GM03348 (cell line): Measurements from ENCODE around the gene CYP4B1.
"Not testable (repeated sequence)": the region's sequence is repeated elsewhere in the genome, so short reads cannot be mapped to it uniquely, and the experiment has no call there.

ENCODE experiments used
- DNase-seq: peaks from one replicate; pipeline ENCODE4 v3.0.0; 2012; ENCODE audit warnings: low spot score

CYP4B1 gene

DNA sequence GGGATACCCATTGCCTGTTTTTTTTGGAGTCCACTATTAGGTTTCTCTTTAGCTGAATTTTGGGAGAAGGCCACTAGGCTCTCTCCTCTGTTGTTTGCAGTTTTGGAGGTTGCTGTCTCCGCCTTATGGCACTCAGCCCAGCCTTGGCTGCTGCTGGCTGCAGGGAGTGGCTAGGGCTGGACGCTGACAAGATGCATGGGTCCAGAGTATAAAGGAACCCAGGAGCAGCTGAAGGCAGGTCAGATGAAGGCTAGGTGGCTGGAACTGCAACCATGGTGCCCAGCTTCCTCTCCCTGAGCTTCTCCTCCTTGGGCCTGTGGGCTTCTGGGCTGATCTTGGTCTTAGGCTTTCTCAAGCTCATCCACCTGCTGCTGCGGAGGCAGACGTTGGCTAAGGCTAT lies at the start of gene CYP4B1:
Gene CYP4B1, plus strand, starts transcription at position 237 of the 400 bp plus-strand sequence. Its CDS starts 36 bp downstream, at position 273.
- DNase-seq: peak; percentile 1

DNA sequence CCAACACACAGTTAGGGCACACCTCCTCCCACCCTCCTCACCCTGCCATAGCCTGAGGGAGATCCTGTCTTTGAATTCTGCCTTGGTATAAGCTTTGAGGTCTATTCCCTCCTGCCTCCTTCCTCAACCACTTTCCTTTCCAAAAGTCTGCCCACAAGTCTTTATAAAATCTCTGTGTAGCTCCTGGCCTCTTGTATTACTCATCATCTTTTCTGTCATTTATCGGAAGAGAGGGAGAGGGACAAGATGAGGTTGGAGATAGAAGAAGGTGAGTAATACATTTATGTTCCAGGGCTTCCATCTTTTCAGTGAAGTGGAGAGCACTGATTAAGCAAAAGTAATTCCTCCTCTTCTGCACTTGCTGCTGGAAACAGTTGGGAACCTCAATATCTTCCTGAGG lies 49.4 kb upstream of the CYP4B1 start:
- no peak for DNase-seq

DNA sequence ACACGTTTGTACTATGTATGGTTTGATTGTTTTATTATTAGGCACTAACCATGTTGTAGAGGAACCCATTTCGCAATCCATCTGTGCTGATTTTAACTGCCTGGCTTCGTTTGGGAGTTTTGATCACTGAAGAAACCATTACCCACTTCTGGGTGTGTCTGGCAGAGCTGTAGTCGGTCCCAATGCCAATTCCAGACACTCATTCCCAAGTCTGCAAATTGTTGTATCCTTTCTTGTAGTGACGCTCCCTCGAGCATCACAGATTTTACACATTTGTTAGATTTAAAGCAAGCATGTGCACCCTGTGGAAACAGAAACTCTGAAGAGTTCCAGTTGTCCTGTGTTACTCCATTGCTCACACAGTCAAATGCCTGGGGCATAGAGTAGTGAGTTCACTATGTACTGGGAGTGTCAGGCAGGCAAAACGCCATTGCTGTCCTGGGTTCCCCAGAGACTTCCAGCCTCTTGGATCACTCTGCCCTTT lies 48.9 kb upstream of the CYP4B1 start:
- DNase-seq: no peak

DNA sequence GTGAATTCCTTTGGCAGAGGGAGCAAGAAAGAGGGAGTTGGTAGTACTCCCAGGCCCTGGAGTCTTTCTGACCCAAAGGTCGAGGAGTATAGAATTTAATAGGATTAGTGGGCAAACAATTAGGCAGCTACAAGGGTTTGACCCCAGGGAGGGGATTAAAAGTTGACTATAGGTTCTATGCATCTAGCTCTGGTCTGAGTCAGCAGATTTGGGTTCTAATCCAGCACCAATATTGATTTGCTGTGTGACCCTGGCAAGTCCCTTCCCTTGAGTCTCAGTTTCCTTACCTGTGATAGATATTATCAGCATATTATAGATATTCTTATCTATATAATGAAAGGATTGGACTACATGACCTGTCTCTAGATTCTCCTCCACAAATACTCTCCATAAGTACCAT lies 44.9 kb upstream of the CYP4B1 start:
- DNase-seq: no peak

DNA sequence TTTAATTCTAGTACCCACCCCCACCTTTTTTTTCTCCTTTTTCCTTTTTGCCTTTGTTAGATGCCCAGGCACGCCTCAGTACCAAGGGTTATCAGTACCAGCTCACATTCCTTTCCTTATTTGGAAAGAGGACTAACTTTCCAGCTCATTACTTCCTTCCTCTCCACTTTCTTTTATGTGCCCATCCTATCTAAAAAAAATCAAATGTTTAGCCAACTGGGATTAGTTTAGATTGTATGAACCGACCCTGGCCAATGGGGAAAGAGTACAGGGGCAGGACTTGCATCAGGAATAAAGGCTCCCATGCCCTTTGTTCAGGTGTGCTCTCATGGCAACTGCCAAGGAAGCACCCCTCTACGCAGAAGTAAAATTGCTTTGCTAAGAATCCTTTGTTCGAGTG lies 44.1 kb upstream of the CYP4B1 start:
- DNase-seq: not testable (repeated sequence)

DNA sequence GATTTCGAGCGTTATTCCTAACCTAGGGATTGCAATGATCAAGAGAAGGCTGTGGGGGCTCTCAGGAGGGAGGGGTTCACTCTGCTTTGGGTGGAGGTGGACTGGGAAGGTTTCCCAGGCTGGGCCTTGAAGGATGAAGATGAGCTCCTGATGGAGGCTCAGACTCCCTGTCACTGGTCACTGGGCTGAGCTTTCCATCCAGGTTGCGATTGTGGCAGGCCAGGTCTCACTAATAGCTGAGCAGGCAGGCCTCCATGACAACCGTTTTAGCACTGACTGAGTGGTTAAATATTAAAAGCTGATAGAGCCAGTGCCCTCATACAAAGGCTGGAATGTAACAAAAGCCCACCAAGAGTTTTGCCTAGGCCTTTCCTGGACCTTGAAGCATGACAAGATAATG lies 43.7 kb upstream of the CYP4B1 start:
- no peak for DNase-seq

DNA sequence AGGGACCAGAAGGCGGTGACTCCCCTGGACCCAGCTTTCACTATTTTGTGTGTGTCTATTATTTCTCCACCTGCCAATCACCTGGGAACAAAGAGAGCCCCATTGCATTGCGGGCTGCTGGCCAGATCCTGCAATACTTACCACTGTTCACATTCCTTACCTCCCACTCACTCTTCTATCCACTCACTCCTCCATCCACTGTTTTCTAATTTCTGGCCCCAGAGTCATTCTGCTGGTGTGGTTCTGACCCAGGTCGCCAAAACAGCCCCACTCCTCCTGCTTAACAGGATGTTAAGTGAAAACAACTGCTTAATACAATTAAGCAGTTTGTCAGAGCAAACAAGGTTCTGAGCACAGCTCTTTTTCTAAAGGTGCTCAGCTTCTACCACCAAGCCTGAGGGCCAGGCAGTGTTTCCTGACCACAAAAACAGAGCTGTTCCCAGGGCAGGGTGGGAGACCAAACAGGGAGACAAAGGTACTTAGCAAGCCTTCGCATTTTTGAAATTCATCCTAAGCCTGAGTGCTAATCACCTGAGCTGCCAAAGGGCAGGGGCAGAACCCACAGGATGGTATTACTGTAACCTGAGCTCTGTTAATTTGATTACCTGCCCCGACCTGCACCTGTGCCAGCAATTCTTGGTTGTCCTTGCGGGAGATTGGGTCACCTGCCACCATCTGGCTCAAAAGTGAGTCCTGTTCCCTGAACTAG lies 41.4 kb upstream of the CYP4B1 start:
- no peak for DNase-seq

DNA sequence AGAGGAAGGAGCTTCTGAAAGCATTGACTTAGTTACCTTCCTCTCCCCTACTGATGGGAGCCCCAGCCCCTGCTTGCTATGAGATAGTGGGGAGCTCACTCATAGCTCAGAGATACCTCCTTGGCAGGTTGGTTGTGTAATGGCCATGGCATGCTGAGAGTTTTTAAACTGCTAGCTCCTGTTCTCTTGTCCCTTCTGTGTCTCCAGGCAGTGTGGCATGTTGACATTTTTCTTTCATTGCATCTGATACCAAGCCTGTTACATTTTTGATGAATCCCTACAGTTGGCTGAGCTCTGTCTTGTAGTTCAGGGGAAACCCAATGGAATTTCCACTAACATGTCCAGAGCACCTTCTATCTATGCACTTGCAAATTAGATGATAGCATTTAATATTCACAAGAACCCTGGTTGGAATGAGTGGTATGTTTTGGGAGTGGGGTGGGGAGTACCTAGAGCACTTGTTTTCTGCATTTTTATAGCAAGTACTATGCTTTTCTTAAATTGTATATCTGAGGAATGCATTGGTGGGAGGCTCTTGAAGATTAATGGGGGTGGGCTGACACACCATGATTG lies 40.8 kb upstream of the CYP4B1 start:
- DNase-seq: no peak

DNA sequence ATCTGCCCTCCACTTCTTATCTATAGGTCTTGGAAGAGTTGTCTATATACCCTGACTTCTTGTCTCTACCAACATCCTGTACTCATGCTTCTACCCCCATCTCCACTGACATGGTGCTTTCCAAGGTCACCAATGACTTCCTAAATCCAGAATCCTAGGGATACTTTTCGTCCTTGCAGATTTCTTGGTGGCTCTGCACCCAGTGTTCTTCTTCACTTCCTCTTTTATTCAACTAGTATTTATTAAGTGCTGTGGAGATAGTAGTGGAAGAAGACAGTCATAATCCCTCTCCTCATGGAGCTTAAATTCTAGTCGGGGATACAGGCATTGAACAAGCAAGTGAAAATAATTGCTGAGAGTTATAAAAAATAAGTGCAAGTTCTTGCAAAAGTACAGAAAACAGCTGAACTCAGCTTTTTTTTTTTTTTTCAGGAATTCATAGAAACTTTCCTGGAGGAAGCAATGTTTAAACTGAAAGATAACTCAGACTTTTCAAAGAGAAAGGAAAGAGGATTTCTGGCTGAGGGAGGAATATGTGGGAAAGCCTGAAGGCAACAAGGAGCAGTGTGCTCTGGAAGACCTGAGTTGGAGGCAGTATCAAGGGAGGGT lies 38.2 kb upstream of the CYP4B1 start:
- DNase-seq: no peak

DNA sequence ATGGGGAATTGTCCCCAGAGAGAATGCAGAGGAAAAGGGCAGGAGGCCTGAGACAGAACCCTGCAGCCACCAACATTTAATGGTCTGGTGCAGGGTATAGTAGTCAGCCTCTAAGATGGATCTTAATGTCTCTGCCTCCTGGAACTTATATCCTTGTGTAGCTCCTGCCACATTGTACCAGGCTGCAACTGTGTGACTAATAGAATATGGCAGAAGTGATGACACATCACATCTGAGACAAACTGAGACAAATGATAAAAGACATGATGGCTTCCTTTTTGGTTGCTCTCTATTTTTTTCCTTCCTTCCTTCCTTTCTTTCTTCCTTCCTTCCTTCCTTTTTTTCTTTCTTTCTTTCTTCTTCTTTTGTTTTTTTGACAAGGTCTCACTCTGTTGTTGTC lies 37.1 kb upstream of the CYP4B1 start:
- no peak for DNase-seq

DNA sequence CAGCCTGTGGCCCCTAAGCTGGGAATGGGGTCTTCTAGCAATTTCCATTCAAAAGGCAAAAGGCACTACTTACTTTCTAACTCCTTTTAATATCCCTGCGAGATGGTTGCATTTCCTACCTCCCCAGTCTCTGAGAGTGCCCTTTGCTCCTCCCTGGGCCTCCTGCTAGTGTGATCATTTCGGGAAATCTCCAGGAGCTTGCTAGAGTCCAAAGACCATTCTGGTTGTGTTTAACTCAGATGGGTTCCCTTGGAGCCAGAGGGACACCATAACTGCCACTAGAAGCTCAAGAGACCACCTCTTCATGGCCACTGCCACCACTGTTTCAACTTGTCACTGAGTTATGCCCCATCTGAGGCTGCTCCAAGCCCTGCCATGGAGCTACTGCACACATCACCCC lies 34.4 kb upstream of the CYP4B1 start:
- no peak for DNase-seq

DNA sequence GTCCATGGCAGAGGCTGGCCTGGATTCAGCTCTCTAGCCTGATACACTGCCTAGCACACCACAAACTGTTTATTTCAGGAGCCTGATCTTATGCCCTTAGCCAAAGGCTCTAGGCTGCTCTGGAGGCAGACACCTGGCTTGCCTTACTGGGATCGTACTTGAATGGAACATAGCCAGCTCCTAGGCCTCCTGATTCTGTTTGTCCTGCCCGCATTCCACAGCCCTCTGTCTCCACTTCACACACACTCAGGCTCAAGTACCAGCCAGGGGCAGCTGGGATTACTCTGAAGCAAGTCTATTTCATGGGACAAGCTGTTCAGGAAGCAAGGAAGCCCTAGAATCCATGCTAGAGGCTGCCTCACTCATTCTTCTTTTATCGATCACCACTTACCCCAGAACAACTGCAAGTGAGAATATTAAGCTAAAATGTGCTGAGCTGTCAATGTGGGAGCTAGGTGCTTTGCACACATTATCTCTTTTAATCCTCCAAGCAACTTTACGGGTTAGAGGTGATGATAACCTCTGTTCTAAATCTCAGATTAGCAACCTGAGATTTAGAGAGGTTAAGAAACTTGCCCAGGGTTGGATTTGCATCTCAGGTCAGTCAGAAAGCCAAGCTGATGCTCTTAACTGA lies 31.1 kb upstream of the CYP4B1 start:
- DNase-seq: no peak

DNA sequence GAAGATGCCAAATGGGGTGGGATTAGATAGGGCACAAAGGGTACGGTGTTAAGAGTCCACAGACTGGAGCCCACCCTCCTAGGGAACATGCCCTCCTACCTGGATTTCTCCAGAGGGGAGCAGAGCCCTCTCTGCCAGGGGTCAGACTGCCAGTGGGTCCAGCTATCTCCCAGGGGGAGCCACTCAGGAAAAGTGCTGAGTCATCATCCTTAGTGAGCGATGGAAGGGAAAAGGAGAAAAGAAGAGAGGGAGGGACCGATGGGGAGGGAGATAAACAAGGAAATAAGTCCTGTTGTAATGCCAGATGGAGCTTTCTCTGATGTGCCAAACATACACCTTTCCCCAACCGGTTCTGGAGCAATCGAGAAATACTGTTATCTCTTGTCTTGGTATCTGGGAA lies 30.4 kb upstream of the CYP4B1 start:
- DNase-seq: no peak

DNA sequence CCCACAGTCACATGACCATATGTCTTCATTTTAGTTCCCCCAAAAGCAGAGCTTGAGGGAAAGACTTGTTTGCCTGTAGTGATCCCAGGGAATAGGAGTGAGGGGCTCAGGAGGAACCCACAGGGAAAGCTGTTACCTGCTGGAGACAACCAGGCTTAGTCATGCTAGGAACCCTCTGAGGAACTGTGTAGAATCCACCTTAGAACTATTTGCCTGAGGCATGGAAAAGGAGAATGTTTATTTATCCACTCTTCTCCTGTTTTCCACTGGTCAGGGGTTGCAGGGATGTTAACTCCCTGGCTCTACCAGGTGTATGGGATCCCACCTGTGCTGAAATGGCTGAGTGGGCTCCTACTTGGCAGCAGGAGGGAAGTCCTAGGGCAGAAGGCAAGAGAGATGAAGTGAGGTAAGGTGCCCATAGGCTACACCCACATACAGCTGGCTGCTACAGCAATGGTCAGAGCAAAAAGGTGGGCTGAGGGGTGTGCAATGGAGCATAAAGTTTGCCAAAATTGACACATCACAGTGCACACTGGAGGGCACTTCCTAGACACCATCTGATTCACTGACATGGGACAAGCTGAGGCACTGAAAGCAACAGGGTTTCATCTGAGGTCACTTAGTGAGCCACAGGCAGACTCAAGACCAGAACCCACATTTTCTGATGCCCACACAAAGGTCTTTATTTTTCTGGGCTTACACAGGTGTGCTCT lies 29.7 kb upstream of the CYP4B1 start:
- no peak for DNase-seq

DNA sequence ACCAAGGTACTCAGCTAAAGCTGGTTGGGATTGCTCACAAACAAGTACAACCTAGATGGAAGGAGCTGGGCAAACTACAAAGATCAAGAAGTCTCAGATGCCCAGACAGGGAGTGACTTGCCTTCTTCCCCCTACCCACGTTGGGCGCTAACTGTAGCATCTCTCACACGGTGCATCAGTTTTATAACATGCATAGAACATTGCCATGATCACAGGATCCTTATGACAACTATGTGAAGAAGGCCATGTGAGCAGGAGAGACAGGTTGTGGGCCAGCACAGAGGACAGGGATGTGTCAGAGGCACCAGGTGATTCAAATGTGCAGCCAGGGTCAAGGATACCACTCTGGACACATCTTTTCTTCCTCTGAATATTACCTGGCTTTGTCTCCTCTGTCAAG lies 28.3 kb upstream of the CYP4B1 start:
- no peak for DNase-seq

DNA sequence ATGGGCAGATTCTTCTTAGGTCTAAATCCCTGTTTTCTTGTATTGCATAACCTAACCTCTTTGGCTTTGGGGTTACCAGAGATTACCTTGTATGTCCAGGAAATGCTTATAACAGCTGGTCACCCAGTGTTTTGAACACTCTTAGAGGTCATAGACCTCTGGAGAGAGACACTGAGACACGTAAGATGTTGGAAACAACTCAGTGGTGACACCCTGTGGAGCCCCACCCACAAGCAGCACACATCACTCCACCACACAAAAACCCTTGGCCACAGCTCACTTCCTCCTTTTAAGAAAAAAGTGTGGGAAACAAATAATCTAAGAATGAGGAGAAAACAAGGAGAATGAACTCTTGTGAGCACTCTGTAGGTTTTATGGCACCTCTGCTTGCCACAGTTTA lies 26.3 kb upstream of the CYP4B1 start:
- no peak for DNase-seq

DNA sequence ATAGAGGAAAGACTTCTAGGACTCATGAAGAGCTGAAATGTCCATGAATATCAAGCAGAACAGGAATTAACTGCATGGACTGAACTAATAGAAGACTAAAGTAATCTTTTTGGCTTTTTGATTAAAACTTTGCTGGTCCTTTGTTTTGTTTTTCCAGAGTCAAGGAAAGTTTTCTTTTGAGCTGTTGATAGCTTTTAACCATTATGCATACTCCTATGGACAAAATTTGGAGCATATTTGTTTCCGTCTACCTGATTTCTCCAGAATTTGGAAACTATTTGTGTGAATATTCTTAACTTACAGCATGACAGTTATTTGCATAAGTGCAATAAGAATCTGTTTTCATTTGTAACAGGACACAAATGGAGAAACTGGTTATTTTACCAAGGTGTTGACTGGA lies 24.5 kb upstream of the CYP4B1 start:
- DNase-seq: no peak

DNA sequence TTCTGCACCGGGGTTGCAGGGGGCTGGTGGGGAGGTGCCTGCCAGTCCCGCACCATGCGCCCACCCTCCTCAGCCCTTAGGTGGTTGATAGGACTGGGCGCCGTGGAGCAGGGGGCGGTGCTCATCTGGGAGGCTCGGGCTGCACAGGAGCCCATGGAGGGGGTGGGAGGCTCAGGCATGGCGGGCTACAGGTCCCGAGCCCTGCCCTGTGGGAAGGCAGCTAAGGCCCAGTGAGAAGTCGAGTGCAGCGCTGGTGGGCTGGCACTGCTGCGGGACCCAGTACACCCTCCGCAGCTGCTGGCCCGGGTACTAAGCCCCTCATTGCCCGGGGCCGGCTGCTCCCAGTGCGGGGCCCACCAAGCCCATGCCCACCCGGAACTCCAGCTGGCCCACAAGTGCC lies 20.4 kb upstream of the CYP4B1 start:
- not testable (repeated sequence) for DNase-seq

DNA sequence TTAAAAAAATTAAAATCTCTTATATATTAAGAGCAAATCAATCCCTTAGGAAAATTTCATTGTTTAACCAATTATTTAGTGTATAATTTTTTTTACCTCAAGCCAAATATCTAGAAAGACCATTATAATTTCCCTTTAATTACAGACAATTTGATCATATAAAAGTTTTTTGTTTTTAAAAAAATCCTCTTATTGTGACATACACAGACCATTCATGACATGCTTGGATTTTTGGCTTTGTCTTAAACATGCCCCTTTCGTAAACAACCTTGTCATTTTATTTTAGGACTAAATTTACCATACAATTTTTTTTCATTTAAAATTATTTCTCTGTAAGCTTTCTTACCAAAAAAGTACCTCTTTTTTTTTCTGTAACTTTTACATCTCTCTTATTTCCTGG lies 14.2 kb upstream of the CYP4B1 start:
- DNase-seq: no peak

DNA sequence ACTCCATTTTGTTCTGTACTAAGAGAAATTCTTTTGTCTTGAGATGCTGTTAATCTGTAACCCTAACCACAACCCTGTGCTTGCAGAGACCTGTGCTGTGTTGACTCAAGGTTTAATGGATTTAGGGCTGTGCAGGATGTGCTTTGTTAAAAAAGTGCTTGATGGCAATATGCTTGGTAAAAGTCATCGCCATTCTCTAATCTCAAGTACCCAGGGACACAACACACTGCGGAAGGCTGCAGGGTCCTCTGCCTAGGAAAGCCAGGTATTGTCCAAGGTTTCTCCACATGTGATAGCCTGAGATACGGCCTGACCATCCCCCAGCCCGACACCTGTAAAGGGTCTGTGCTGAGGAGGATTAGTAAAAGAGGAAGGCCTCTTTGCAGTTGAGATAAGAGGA lies 10.2 kb upstream of the CYP4B1 start:
- DNase-seq: not testable (repeated sequence)

DNA sequence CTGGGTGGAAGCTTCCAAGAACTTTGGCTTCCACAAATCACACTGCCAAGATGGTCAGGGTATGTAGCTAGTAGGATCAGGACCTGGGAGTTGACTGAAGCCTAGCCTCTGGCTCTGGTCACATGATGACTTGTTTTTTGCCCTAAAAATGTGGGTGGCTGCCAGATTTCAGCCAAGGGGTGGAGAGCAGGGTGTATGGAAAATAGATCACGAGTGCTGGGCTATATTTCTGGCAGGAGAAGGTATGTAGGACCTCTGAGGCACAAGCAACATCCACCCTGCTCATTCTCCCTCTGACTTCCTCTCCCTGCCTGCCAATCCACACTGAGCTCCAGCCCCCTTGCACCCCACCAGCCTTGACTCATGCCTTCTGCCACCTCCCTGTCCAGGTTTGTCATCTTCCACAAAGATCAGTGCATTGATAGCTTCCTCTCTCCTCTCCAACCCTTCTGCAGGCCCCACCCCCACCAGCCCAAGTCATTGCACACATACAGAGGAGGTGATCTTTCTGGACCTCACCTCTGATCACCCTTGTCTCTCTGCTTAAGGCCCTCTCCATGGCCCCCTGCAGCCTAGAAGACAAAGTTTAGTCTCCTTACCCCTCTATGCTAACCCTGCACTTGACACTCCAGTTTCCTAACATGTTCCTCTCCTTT lies 8.3 kb upstream of the CYP4B1 start:
- no peak for DNase-seq

DNA sequence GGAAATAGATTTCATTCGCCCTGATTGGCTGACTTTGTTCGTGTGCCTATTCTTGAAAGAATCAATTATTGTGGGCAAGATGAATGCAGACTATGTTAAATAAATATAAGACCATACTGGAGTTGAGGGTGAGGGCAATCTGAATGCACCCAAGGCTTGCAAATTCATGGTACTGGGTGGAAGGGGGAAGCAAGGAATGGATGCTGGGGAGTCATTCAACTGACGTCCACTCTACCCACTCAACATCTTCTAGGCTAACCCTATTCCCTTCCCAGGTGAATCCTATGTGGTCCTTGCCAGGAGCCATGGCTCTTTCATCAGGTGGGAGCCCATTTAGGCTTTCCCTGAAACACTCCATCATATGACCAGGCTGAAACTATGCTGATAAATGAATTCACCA lies 5.7 kb upstream of the CYP4B1 start:
- DNase-seq: no peak
